Measurements from ENCODE around the gene KRT34. TPM values are rescaled to one million over a fixed set of nuclear protein-coding genes. Genes with fewer than 3 reads are reported as not detected.

KRT34 gene
- total and polyA plus RNA-seq, 12 donors: not detected

DNA sequence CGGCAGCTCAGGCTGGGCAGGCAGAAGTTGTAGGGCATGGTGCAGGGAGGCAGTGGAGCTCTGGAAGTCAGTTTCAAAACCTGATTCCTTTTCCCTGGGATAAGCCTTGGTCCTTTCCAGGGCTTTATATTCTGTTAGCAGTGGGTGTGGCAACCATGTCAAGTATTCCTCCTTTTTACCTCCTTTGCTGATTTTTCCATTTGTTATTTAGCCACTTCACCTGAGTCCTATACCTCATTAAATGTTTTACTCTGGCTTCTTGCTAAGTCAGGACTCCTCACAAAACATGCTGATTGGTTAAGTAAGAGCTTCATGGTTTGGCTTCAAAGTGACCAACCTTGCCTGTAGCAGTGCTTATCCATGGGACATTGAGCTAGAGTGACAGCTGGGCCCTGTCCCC lies 12.4 kb downstream of the KRT34 start, which contains the start of gene KRT33B:
TSS of gene KRT33B (minus strand) at position 101 of the 400 bp plus-strand sequence. CDS start at position 38, 63 bp downstream.
- TF ChIP-seq POLR2A (IDR thresholded peaks at IDR 0.05): no peak
- TF ChIP-seq, protein P1, sequence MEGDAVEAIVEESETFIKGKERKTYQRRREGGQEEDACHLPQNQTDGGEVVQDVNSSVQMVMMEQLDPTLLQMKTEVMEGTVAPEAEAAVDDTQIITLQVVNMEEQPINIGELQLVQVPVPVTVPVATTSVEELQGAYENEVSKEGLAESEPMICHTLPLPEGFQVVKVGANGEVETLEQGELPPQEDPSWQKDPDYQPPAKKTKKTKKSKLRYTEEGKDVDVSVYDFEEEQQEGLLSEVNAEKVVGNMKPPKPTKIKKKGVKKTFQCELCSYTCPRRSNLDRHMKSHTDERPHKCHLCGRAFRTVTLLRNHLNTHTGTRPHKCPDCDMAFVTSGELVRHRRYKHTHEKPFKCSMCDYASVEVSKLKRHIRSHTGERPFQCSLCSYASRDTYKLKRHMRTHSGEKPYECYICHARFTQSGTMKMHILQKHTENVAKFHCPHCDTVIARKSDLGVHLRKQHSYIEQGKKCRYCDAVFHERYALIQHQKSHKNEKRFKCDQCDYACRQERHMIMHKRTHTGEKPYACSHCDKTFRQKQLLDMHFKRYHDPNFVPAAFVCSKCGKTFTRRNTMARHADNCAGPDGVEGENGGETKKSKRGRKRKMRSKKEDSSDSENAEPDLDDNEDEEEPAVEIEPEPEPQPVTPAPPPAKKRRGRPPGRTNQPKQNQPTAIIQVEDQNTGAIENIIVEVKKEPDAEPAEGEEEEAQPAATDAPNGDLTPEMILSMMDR (IDR thresholded peaks at IDR 0.05): no peak
- H3K27me3 ChIP-seq: no peaks in the 10 kb centered on the region
- H3K27ac ChIP-seq: no peak within 1 kb of the TSS
- 89 to 100% (median 97%) methylated on average over 1 of the region's 1 CpG for WGBS, 4 donors
- no peaks in the 10 kb centered on the region for H3K36me3 ChIP-seq (replicated peaks in 1 of 2)
- no peaks in the 10 kb centered on the region for H3K4me1 ChIP-seq (replicated peaks in 1 of 2)
- no peaks in the 10 kb centered on the region for H3K9me3 ChIP-seq (replicated peaks in 1 of 3)
- no peak within 1 kb of the TSS for H3K4me3 ChIP-seq
- intact Hi-C loops (cut with DNase I): no loop called here
- no peak for DNase-seq

GRCh38 chr17:41369023-41369422 lies 13.1 kb downstream of the KRT34 start:
- Histone ChIP-seq H3K27me3 (no peaks in the 10 kb centered on the region), H3K36me3 (replicated peaks in 1 of 2) (no peaks in the 10 kb centered on the region), H3K9me3 (replicated peaks in 1 of 3) (no peaks in the 10 kb centered on the region), H3K27ac (no peak overlapping the region), H3K4me3 (no peak overlapping the region), H3K4me1 (replicated peaks in 1 of 2) (no peaks in the 10 kb centered on the region)
- TF ChIP-seq POLR2A (IDR thresholded peaks at IDR 0.05): no peak
- TF ChIP-seq, protein P1 (IDR thresholded peaks at IDR 0.05): no peak
- intact Hi-C loops (cut with DNase I): no loop called here
- DNase-seq: no peak
- 81 to 96% (median 91%) methylated on average over 2 of the region's 2 CpGs for WGBS, 4 donors

DNA sequence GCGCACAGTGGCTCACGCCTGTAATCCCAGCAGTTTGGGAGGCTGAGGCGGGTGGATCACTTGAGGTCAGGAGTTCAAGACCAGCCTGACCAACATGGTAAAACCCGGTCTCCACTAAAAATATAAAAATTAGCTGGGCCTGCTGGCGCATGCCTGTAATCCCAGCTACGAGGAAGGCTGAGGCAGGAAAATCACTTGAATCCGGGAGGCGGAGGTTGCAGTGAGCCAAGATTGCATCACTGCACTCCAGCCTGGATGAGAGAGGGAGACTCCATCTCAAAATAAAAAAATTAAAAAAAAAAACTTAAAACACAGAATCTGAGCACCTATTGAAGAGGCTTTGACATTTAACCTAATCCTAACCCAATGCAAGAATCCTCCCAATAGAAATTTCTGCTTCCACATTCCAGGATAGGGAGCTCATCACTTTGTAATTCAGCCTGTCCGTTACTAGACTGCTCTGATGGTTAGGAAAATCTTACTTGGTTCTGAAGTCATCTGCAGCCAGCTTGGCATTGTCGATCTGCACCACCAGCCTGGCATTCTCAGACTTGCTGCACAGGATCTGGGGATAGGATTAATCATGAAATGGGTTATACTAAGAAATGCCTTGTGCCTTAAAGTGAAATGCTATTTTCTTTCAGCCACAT lies 14.6 kb downstream of the KRT34 start:
- Histone ChIP-seq H3K9me3 (replicated peaks in 1 of 3) (no peaks in the 10 kb centered on the region), H3K4me1 (replicated peaks in 1 of 2) (no peaks in the 10 kb centered on the region), H3K27me3 (no peaks in the 10 kb centered on the region), H3K4me3 (no peak overlapping the region), H3K27ac (no peak overlapping the region), H3K36me3 (replicated peaks in 1 of 2) (no peaks in the 10 kb centered on the region)
- TF ChIP-seq, protein P1 (IDR thresholded peaks at IDR 0.05): no peak
- TF ChIP-seq POLR2A (IDR thresholded peaks at IDR 0.05): no peak
- 82 to 89% (median 88%) methylated on average over 10 of the region's 10 CpGs for WGBS, 4 donors
- no peak for DNase-seq
- intact Hi-C loops (cut with DNase I): no loop called here

DNA sequence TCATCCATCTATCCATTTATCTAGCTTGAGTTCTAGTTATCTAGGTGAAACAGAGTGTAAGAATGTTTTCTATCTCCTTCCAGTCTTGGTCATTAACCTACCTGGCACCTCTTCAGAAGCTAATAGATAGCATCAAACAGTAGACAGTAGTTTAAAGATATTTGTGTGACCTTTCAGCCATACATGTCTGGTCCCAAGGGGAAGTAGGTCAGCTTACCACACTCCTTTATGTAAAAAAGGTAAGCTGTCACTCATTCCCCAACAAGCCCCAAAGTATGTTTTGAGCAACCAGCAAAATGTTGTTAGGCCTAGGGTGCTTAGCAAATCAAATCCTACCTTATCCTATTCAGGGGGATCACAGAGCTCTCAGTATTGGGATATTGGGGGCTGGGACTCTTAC lies 16.0 kb downstream of the KRT34 start:
- intact Hi-C loops (cut with DNase I): no loop called here
- TF ChIP-seq, protein P1 (IDR thresholded peaks at IDR 0.05): no peak
- no peak for TF ChIP-seq POLR2A (IDR thresholded peaks at IDR 0.05)
- no peak overlapping the region for H3K27ac ChIP-seq

More for the DNA sequence above, 16.0 kb downstream of the KRT34 start:
- no peak for DNase-seq
- no peaks in the 10 kb centered on the region for H3K4me1 ChIP-seq (replicated peaks in 1 of 2)
- no peaks in the 10 kb centered on the region for H3K9me3 ChIP-seq (replicated peaks in 1 of 3)
- no peaks in the 10 kb centered on the region for H3K27me3 ChIP-seq
- no peaks in the 10 kb centered on the region for H3K36me3 ChIP-seq (replicated peaks in 1 of 2)
- H3K4me3 ChIP-seq: no peak overlapping the region
